ENCODE measurements around the gene VEGFA.

Gene VEGFA

GRCh38 chr6:43747784-43748183 is 22.2 kb upstream of the VEGFA start:
- TF ChIP-seq CTCF (IDR thresholded peaks at IDR 0.05) = no peak
- peaks cover 32% of the 10 kb centered on the region for H3K27me3 ChIP-seq

GRCh38 chr6:43748765-43749164 is 21.2 kb upstream of the VEGFA start:
- no peak for TF ChIP-seq CTCF (IDR thresholded peaks at IDR 0.05)
- no peak overlapping the region for H3K4me3 ChIP-seq (ENCODE audit: low read depth in 1 of 2, low read length in 1 of 2)
- no peaks in the 10 kb centered on the region for H3K4me1 ChIP-seq (ENCODE audit: control insufficient read depth in 1 of 2, insufficient read depth in 1 of 2, low read depth in 1 of 2, low read length in 1 of 2)
- H3K27me3 ChIP-seq = peaks cover 32% of the 10 kb centered on the region
- H3K27ac ChIP-seq = no peak overlapping the region
- H3K36me3 ChIP-seq = no peaks in the 10 kb centered on the region
- H3K9me3 ChIP-seq = no peaks in the 10 kb centered on the region

More at GRCh38 chr6:43747784-43748183, 22.2 kb upstream of the VEGFA start:
- Histone ChIP-seq H3K9me3 (no peaks in the 10 kb centered on the region), H3K4me1 (ENCODE audit: control insufficient read depth in 1 of 2, insufficient read depth in 1 of 2, low read depth in 1 of 2, low read length in 1 of 2) (no peaks in the 10 kb centered on the region), H3K36me3 (no peaks in the 10 kb centered on the region), H3K27ac (no peak overlapping the region), H3K4me3 (ENCODE audit: low read depth in 1 of 2, low read length in 1 of 2) (no peak overlapping the region)

GRCh38 chr6:43749461-43749860 is 20.6 kb upstream of the VEGFA start:
- TF ChIP-seq CTCF (IDR thresholded peaks at IDR 0.05) = no peak
- no peaks in the 10 kb centered on the region for H3K4me1 ChIP-seq (ENCODE audit: control insufficient read depth in 1 of 2, insufficient read depth in 1 of 2, low read depth in 1 of 2, low read length in 1 of 2)
- no peaks in the 10 kb centered on the region for H3K36me3 ChIP-seq
- no peak overlapping the region for H3K4me3 ChIP-seq (ENCODE audit: low read depth in 1 of 2, low read length in 1 of 2)
- no peaks in the 10 kb centered on the region for H3K9me3 ChIP-seq
- peaks cover 32% of the 10 kb centered on the region for H3K27me3 ChIP-seq
- no peak overlapping the region for H3K27ac ChIP-seq

- Histone ChIP-seq H3K27ac (no peak overlapping the region), H3K4me3 (ENCODE audit: low read depth in 1 of 2, low read length in 1 of 2) (no peak overlapping the region), H3K27me3 (peaks cover 32% of the 10 kb centered on the region), H3K9me3 (no peaks in the 10 kb centered on the region), H3K4me1 (ENCODE audit: control insufficient read depth in 1 of 2, insufficient read depth in 1 of 2, low read depth in 1 of 2, low read length in 1 of 2) (no peaks in the 10 kb centered on the region), H3K36me3 (no peaks in the 10 kb centered on the region)
- TF ChIP-seq CTCF (IDR thresholded peaks at IDR 0.05) = no peak
These were observed 19.4 kb upstream of the VEGFA start for GRCh38 chr6:43750622-43751021.

GRCh38 chr6:43753570-43754183 is 16.3 kb upstream of the VEGFA start:
- Histone ChIP-seq H3K4me1 (ENCODE audit: control insufficient read depth in 1 of 2, insufficient read depth in 1 of 2, low read depth in 1 of 2, low read length in 1 of 2) (no peaks in the 10 kb centered on the region), H3K27ac (no peak overlapping the region), H3K36me3 (no peaks in the 10 kb centered on the region), H3K9me3 (no peaks in the 10 kb centered on the region), H3K4me3 (ENCODE audit: low read depth in 1 of 2, low read length in 1 of 2) (no peak overlapping the region), H3K27me3 (peaks cover 4% of the 10 kb centered on the region)
- no peak for TF ChIP-seq CTCF (IDR thresholded peaks at IDR 0.05)
